HG02763 (cell line): ENCODE measurements around the gene EPHX1.

Experiments
- ATAC-seq: cut with Tn5 transposase; IDR thresholded peaks from one replicate; pipeline ENCODE4 v1.9.1; 2021; ENCODE audit warnings: mild to moderate bottlenecking, moderate library complexity; ENCODE audit not compliant: unreplicated experiment

Gene EPHX1

DNA sequence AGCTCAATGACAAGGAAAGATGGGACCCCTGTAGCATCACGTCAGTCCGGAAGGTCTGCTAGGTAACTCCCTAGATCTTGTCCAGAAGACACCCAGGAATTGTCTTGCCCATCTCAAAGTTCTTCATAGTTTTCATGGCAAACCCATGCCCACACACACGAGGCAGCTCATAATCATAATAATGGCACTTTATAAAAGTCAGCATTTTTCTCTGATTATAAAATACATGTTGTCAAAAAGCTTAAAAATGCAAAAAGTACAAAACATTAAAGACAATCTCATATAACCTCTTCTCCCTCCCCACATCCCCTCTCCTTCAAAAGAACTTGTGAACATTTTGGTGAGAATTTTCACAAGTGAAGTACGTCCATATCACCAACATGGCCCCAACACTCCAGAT, 30.8 kb downstream of the EPHX1 start:
- ATAC-seq = no peak

- ATAC-seq = no peak
Measured at GRCh38 chr1:225842074-225842473, 32.1 kb downstream of the EPHX1 start.

- no peak for ATAC-seq
Measured at GRCh38 chr1:225842788-225843425, 33.0 kb downstream of the EPHX1 start.

DNA sequence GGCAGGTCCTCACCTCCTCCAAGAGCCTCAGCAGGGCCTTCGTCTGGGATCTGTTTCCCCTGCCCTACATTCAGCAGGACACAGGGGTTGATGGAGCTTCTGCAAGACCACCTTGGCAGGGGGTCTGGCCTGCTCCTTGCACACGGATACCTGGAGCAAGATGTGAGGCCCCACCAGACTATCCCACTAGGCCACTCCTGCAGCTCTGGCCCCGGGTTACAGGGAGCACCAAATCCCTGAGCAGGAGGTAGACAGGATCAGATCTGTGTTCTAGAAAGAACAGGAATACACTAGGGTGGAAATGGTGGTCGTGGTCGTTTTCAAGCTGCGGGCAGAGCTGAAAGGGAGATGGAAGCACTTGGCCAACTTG, 33.5 kb downstream of the EPHX1 start:
- ATAC-seq = no peak

DNA sequence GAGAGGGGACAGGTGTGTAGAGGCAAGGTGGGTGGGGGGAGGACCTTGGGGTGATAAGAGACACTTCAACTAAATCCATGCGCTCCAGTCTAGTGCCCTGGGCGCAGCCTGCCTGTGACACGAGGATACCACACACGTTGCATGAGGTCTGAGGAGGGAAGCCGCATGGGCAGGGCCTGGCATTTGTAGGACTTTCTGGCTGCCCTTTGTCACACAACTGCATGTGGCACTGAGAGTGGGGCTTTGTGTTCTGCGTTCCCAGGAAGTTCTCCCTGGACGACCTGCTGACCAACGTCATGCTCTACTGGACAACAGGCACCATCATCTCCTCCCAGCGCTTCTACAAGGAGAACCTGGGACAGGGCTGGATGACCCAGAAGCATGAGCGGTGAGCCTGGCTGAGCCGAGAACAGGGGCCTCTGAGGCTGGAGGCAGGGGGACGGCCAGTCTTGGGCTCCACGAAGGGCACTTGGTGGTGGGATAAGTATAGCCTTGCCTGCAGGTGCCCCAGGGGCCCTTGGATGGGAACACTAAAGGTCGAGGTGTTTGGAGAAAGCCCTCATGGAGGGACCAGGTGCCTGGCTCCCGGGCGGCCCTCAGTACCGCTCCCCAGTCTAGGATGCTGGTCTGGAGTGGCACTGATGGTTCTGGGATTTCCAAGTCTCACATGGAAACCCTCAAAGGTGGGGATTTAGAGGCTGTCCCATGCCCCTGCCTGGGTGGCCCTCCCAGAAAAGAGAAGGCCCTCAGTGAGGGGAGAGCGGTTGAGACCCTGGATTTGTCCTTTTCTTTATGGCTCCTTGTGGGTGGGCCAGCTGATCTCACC, 34.5 kb downstream of the EPHX1 start:
- no peak for ATAC-seq

DNA sequence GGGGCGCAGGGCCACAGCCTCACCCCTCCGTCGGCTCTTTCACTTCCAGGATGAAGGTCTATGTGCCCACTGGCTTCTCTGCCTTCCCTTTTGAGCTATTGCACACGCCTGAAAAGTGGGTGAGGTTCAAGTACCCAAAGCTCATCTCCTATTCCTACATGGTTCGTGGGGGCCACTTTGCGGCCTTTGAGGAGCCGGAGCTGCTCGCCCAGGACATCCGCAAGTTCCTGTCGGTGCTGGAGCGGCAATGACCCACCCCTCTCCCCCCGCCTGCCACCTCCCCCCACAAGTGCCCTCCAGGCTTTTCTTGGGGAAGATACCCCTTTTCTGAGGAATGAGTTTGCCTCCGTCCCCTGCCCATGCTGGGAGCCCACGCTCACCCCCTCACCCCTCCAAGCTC, 35.2 kb downstream of the EPHX1 start:
- ATAC-seq = no peak

- no peak for ATAC-seq
Measured at GRCh38 chr1:225845571-225846259, 35.8 kb downstream of the EPHX1 start.

DNA sequence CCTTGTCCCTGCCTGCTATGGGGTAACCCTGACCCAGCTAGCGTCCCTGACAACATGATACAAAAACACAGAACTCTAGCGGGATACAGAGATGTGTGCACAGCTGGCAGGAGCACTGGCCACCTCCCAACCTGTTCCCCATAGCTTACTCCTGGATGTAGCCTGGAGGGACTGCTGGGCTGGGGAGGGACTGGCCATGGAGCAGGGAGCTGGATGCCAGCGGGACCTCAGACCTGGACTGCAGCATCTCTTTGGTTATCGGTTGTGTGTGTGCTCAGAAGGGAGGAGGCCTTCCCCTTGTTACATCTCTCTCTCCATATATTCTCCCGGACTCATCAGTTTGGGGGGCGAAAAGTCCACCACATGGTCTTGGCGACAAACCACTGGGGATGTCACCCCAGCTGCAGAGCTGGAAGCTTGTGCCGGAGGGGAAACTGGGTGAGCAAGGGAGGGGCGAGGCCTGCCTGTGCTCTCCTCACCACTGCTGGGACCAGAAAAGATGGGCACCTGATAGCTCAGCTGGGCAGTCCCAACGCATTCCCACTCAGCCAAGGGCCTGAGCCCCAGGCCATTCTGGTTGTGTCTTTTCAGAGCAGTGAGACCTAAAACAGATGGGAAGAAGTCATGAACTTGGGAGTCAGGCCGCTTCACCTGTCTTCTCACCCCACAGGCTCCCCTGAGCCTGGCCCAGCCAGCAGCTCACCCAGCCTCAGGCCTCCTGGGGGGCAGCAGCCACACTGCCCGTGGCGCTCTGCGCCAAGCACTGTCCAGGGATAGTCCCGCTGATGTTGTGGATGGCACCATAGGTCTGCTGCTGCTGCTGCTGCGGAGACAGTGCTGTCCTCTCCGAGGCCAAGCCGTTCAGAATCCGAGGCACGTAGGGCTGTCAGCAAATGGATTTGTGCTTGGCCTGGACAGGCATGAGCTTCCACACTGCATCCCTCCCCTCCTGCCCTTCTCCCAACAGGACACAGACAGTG, 36.7 kb downstream of the EPHX1 start:
- ATAC-seq = no peak

- no peak for ATAC-seq
Measured at GRCh38 chr1:225847610-225848009, 37.7 kb downstream of the EPHX1 start.

DNA sequence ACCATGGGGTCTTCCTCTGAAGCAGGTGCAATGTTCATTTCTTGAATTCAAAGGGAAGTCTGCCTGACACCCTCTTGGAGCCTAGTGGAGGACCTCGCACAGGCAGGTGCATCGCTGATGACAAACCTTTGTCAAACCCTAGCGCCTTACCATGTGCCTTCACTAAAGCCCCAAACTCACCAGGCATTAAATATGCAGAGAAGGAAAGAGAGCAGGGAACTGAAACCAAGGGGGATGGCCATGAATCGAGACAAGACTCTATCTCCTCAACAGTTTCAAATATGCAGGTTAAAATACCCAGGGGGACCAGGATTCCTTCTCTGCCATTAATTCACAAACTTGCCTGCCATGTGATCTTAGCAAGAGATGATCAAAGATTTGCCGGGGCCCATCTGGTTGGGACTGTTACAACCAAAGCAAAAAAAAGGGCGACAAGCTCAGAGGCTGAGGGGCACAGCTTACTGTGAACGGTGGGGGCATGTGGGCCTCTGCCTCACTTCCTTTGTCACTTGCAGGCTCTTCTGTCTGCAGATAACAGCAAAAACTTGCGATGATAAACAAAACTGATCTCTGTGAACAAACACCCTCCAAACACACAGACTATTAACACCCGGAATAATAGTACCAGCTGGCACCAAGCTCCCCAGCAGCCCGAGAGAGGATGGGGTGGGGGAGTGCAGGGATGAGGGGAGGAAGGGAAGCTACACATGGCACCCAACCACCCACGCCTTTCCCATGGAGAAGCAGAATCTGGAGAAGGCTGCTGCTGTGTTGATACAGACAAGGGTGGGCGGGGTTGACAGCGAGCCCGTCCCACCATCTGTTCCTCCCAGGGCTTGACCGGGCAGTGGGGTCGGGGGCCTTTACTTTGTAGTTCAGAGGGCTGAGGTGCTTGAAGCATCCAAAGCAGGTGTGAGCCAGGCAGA, 38.4 kb downstream of the EPHX1 start:
- peak; percentile 62 for ATAC-seq

- no peak for ATAC-seq
Measured at GRCh38 chr1:225849925-225850324, 40.0 kb downstream of the EPHX1 start.

GRCh38 chr1:225850370-225850769, 40.4 kb downstream of the EPHX1 start:
- ATAC-seq = no peak

DNA sequence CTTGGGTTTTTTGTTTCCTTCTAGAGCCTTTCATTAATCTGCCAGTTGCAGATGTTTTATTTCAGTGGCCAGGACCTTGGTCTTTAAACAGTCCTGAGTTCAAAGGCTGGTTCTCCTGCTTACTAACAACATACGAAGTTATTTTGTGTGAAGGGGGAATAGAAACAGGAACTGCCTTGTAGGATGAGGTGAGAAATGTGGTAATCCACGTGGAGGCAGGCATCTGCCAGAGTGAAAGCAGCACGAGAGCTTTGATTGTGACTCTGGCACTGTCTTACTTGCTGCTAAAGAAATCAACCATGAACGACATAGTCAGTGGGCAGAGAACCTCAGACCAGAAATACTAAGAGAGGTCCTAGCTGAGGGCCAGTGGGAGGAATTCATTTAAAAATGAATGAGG, 41.9 kb downstream of the EPHX1 start:
- ATAC-seq = peak; percentile 55

DNA sequence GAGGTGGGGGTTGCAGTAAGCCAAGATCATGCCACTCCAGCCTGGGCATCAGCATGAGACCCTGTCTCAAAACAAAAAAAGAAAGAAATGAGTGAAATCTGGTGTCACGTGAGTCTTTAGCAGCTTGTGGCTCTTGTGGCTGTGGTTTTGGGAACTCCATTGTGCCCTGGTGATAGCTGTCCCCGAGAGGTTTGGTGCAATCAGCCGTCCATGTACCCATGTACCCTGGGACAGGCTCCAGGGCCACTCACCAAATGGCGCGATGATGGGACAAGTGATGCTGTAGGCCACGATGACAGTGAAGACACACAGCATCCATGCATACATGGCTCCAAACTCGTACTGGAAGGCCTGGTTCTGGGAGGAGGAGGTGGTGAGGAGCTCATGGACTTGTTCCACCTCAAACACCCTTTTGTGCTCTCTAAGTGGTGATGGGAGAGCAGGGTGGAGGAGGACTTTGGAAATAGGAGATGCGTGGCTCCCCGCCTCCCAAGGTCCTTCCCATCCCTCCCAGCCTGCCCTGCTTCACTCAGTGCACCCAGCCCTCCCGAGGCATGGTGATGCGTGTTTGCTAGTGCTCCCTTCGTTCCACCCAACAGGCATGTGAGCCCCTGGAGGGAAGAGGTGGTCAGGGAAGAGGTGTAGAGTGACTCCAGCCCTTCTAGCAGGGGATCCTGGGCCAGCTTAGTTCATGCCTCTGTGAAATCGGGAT, 42.6 kb downstream of the EPHX1 start:
- ATAC-seq = no peak

DNA sequence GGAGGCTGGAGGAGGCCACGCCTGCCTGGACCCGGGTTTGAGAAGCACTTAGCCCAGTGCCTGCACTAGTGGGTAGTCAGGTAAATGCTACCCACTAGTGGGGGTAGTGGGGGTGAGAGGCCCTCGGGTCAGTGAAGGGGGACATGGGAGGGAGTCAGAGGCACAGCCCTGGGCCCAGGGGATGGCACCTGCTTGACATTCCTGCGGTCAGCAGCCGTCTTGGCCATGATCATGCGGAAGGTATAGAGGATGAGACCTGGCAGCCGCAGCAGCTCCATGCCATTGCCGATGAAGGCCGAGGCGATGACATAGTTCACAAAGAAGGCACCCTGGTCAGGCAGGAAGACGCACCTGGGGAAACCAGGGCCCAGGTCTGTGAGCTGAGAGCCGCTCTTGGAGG, 43.5 kb downstream of the EPHX1 start:
- ATAC-seq = no peak

GRCh38 chr1:225855503-225856300, 45.8 kb downstream of the EPHX1 start:
- no peak for ATAC-seq

DNA sequence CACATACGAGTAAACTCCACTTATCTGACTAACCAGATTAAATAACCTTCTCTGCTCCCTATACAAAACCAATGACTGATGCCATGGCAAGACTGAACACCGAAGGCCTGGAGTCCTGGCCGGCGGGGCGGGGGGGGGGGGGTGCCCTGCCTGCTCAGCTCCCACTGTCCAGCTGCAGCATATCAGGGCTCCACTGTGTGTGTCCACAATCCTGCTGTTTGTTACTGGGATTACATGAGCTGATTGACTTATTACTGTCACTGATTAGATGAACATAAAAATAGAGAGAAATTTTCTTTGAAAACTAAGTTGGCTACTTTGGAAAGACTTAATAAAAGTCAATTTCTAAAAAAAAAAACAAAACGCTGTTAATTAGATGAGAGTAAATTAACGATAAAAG, 47.3 kb downstream of the EPHX1 start:
- no peak for ATAC-seq

DNA sequence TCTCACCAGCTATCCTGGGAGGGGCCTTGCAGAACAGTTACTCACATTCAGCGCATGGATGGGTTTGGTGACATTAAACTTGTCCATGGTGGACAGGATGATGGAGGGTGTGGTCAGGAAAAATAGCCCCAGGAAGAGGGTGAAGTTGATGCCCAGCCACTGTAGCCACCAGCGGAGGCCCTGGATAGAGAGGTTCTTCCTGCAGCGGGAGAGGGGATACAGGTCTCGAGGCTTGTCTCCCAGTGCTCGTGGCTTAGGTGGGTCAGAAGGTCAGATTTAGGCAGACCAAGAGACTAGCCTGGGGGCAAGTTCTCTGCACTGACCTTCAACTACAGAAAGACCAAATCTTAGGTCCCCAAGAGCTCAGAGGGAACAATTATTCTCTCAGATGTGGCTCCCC, 49.2 kb downstream of the EPHX1 start:
- no peak for ATAC-seq
